GM19328 (cell line): ENCODE results near the gene PHF2.

ENCODE experiments used
- ATAC-seq: cut with Tn5 transposase; IDR thresholded peaks from one replicate; pipeline ENCODE4 v1.9.1; 2021; ENCODE audit warnings: mild to moderate bottlenecking, moderate library complexity; ENCODE audit not compliant: unreplicated experiment

Gene PHF2

DNA sequence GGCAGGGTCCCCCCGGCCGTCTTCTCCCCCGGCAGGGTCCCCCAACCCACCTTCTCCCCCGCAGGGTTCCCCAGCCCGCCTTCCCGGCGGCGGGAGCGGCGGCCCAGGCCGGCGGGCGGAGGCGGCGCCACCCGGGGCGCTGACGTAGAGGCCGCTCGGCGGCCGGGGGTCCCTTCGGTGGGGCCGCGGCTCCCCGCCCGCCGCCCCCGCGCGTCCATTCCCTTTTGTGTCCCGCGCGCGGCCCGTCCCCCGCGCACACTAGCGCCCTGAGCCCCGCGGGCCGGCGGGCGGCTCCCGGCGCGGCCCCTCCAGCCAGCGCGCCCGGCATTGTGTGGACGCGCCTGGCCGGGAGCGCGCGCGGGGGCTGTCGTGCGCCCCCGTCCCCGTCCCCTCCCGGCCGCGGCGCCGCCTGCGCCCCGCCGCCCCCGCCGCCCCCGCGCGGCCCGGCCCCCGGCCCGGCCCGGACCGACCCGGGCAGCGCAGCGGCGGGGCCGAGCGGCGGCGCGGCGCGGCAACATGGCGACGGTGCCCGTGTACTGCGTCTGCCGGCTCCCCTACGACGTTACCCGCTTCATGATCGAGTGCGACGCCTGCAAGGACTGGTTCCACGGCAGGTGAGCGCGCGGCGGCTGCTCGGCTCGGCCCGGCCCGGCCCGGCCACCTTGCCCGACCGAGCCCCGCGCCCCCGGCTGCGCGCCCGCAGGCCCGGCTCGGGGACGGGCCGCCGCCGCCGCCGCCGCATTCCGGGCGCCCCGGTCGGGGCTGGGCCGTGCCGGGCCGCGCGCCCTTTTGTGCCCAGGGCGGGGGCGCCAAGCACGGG is at the start of gene PHF2:
Gene PHF2, plus strand, starts transcription at position 327 of the 820 bp plus-strand sequence. Its CDS starts 190 bp downstream, at position 517.
- peak; percentile 42 for ATAC-seq

DNA sequence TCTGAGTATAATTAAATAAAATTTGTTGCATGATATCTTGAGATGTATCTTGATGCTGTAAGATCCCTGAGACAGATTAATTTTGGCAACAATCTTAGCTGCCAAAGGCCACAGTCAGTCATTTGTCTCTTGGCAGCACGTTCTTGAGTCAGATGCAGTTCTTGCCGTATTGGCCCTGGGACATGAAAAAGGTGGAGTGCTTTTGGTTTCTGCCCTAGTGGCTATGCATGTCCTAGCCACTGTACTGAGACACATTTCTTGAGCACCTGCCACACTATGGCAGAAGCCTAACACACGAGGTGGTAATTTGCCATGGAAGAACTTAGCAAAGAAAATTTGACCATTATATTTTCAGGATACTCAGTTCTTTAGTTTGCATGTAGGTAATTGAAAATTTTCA is 45.0 kb upstream of the PHF2 start:
- ATAC-seq: no peak

DNA sequence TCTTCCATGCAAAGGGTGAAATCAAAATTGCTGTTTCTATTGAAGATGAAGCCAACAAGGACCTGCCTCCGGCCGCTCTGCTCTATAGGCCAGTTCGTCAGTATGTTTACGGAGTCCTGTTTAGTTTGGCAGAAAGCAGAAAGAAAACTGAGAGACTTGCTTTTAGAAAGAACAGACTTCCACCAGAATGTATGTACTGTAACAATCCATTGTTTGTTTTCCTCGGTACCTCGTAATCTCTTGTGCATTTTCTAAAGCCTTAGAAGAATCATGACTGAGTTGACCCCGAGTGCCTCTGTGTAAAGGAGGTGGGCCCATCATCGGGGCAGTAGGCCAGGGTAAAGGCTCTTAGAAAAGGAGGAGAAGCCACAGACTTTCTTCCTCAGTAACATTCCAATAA is 44.2 kb upstream of the PHF2 start:
- no peak for ATAC-seq

DNA sequence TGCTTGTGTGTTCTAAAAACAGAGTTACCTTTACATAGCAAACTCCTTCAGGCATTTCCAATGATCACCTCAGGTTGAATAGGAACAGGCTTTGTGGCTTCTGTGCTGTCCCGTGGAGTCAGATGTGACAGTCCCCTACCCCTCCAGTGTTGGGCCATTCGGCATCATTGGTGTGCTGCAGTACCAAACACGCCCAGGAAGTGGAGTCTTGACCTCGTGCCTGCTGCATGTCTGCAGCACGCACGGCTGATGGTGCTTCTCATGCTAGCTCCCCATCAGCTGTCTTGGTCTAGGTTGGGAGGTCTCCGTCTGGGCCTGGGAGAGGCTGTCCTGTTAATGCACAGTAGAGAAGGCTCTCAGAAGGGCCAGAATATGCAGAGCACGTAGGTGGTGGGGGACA is 42.5 kb upstream of the PHF2 start:
- ATAC-seq: no peak

DNA sequence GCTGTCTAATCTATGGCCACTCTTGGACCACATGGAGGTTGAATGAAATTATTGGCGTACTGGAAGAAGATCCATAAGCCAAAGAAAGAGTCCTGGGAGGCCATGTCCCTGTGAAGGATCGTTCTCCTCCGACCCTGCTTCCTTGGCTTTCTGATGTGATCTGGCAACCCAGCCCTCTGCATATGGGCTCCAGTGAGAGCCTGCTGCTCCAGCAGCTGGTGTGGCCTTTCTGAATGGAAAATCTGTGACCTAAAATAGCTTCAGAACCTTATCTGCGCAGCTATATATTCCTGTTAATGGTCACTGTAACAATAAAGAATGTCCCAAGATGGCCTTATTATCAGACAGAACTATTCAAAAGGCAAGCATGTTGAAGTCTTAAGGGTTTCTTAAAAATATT is 40.2 kb upstream of the PHF2 start:
- no peak for ATAC-seq

DNA sequence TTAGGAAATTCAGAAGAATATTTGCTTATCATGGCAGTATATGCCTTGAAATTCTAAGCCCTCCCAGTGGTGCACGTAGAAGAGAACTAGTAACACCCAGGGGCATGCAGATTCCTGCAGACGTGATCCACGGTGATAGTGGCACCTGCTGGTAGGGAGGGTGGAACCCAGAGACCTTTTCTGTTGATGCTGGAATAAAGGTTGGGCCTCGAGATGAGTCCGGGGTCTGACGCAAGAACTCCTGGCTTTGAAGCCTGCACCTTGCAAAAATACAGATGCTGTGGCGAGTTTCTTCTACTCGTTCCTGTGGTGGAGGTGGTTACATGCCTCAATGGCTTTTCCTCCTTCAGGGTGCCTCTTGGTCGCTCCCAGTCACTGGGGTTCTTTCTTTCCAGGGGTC is 39.5 kb upstream of the PHF2 start:
- no peak for ATAC-seq

DNA sequence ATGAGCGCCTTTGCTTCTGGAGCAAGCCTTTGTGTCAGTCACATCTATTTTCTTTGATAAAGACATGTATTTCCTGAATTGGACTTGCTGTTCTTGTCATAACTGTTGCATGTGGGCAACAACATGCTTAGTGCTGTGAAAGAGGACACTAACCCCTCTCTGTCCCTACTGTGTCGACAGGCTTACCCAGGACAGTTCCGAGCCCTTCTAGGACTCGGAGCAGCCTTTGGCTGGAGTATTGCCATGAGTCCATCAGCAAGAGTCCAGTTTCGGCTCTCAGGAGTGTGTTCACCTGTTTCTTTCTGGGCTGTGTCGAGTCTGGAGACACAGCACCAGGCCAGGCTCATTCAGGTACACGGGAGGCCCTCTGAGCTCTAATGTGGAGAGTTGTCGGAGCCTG is 36.1 kb upstream of the PHF2 start:
- no peak for ATAC-seq

DNA sequence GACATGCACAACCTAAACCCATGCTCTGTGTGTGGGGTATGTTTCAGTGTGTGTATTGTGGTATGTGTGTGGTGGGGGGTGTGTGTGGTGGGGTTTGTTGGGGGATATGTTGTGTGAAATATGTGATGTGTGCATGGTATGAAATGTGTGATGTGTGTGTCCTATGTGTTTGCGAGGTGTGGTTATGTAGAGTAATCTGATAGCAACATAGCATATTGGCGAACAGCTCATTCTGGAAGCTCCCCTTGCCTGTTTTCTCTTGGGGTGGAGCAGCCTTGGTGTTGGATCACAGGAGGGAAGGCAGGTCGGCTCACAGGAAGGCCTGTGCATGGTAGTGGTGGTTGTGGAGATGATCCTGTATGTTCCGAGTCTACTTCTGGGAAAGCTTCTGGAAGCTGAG is 35.4 kb upstream of the PHF2 start:
- no peak for ATAC-seq

DNA sequence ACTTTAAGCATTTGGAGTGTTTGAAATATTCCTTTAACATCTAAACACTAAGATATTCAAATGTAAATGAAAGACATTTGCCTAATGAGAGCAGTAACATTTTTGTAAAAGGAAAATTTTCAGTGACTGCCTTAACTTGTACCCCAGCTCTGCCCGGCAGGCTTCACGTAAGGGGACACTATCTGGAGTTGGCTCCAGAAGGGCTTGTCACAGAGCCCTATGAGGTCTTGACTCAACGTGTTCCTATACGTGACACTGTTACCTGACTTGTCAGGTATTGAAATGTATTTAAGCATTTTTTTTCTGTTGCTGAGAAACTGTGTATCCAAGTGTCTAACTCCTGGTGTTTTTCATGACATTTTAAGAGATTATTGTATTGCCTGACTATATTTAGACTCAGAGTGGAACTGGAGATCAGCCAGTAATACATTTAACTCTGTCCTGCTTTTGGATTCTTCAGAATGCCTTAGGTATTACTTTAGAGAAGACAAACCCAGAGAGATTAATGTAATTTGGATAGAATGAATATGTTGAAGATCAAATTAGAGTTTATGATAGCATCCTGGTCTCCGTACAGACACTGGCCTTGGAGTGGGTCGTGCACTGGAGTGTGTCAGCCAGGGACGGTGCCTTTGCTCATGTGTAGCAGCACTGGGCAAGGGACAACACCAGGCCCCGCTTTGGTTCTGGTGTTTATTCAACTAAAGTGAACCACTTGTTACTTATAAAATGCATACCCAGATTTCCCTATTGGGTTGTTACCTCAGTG is 34.6 kb upstream of the PHF2 start:
- ATAC-seq: no peak

DNA sequence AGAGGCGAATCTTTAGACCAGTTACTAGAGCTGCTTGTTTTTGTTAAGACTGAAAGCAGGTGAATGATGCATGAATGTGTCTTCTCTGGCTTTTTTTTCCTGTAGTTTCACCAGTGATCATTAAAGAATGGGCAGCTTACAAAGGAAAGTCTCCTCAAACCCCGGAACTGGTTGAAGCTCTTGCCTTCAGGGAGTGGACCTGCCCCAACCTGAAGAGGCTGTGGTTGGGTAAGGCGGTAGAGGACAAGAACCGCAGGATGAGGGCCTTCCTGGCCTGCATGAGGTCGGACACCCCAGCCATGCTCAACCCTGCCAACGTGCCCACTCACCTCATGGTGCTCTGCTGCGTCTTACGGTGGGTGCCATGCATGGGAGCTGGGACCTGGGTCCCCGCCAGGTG is 33.3 kb upstream of the PHF2 start:
- no peak for ATAC-seq

DNA sequence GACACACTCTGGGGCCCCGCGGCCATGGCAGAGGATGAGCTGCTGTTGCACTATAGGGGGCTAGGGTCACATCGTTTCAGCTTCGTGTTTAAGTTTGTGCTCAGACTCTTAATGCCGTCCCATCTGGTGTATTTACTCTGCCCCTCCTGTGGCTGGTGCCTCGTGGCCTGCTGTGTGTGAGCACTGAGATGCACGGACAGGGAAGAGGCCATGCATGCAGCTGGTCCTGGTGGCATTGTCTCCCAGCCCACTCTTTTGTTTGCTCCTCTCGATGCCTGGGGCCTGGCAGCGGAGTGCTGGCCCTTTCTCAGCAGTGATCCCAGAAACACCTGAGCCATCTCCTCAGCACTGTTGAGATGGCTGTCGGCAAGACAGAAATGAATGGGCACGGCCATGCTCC is 30.0 kb upstream of the PHF2 start:
- ATAC-seq: no peak

DNA sequence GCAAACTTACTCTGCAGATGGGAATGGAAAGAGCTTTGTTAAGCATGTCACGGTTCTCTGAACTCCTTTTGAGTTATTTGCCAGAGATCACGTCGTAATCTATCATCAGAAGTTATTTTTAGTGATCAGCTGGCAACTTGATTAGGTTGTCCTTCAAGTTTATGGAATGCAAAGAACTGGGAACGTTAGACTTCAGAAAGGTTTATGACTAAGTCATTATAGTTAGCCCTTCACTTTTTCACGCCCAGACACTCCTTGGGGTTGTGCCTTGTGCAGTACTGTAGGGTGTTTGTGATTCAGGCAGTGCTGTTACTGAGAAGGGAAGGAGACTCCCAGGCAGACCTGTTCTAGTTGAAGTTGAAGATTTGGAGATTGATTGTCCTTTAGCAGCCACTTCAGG is 26.8 kb upstream of the PHF2 start:
- no peak for ATAC-seq

DNA sequence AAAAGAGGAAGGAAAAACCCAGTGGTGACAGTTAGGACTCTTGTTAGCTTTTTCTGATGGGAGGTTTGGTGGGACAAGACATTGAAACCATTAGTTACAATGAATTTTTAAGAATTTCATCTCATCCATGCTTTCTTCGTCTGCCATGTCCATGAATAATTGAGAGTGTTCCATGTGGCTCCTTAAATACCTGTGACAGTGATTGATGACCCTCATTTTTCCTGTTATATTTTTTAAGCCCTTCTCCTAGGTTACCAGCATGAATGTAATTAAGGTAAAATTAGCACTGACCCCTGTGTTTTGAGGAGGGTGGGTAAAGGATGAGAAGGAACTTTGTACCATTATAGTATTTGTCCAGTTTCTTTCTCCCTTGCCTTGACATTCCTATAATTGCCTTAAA is 23.5 kb upstream of the PHF2 start:
- ATAC-seq: no peak

DNA sequence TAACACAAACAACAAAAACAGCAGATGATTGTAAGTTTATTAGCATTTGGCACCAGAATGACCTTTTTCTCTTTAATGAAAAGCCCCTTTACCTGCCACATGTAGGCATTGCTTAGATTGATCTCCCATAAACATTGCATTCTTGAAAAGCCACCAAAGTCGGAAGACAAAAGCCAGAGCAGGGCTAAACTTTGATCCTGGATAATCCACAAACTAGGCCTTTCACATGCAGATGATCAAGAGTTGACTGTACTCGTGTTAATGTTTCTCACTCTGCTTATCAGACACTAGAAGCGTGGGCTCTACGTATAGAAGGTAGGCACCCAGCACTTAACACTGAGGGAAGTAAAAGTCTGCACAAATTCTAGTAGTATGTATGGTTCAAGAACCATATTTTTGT is 21.0 kb upstream of the PHF2 start:
- ATAC-seq: no peak

DNA sequence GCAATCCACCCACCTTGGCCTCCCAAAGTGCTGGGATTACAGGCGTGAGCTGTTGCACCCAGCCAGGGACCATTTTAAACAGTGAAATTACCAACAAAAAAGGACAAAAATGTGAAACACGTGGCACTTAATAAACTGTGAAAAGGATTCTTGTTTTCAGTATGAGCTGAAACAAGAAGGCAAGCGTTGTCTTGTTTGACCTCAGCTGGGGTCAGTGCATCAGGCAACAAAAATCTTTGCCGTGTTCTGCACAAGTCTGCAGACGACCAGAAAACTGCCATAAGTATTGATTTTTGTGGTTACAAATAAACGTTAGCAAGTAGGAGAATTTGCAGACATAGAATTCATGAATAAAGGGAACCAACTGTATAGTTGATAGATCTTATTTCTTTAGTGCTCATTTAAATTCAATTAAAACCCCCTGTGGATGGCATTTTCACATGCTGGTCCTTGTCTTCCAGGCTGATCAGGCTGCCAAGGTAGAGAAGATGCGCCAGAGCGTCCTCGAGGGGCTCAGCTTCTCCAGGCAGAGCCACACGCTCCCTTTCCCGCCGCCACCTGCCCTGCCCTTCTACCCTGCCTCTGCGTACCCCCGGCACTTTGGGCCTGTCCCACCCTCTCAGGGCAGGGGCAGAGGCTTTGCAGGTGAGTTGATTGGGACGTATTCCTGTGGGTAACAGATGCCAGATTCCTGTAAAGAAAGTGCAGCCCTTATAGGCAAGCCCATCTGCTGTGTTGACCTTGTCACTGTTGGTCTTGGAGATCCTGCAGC is 18.8 kb upstream of the PHF2 start:
- no peak for ATAC-seq

DNA sequence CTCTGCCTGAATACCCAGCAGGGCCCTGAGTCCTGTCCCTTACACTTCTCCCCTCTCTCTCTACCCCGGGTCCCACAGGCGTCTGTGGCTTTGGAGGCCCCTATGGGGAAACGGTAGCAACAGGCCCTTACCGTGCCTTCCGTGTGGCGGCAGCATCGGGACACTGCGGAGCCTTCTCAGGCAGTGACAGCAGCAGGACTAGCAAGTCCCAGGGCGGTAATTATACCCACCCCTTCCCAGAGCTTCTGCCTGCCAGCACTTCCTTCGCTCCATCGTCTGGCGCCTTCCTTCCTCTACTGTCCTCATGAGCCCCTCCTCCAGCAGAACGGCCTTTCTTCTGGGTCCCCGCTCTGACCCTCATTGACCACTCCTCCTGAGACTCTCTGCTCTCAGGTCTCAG is 17.9 kb upstream of the PHF2 start:
- no peak for ATAC-seq

DNA sequence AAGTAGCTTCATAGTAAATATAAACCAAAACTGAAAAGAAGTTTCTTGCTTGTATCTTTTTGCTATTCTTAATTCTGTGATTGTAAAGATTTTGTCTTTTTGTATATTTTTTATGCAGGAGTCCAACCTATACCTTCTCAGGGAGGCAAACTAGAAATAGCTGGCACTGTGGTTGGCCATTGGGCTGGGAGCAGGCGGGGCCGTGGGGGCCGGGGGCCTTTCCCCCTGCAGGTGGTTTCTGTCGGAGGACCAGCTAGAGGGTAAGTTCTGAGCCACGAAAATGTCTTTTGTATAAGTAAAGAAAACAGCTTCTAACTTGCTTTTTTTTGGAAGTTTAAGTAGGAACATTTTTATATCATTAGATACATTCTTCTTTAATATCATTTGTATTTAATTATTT is 15.4 kb upstream of the PHF2 start:
- no peak for ATAC-seq

DNA sequence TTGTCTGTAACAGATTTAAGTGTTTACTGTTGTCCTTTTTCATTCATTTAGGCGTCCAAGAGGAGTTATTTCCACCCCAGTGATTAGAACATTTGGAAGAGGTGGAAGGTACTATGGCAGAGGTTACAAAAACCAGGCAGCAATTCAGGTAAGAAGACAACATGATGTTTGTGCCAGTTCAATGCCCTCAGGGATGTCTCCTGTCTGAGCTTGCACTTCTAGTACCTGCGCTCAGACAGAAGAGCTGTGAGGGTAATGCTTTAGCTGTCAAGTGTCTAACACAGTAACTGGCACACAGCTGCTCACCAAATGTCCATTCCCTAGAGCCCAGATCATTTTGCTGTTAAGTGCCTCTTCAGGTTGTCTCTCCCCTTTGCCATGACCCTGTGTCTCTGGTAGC is 14.2 kb upstream of the PHF2 start:
- ATAC-seq: no peak

DNA sequence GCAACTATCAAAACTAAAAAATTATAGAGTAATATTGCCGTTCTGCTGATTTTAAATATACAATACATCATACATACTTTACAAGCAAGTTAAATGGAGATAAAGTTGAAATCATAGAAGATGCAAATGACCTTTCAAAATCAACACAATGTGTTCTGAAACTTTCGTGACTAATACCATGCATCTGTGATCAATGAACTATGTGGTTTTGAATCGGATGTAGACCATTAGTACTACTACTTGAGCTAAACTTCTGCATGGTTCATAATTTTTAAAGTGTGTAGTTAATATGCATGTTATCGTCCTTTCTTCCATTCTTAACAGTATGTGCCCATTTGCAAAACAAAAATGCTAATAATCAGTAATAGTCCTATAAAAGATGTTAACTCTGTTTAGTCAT is 11.3 kb upstream of the PHF2 start:
- ATAC-seq: no peak

DNA sequence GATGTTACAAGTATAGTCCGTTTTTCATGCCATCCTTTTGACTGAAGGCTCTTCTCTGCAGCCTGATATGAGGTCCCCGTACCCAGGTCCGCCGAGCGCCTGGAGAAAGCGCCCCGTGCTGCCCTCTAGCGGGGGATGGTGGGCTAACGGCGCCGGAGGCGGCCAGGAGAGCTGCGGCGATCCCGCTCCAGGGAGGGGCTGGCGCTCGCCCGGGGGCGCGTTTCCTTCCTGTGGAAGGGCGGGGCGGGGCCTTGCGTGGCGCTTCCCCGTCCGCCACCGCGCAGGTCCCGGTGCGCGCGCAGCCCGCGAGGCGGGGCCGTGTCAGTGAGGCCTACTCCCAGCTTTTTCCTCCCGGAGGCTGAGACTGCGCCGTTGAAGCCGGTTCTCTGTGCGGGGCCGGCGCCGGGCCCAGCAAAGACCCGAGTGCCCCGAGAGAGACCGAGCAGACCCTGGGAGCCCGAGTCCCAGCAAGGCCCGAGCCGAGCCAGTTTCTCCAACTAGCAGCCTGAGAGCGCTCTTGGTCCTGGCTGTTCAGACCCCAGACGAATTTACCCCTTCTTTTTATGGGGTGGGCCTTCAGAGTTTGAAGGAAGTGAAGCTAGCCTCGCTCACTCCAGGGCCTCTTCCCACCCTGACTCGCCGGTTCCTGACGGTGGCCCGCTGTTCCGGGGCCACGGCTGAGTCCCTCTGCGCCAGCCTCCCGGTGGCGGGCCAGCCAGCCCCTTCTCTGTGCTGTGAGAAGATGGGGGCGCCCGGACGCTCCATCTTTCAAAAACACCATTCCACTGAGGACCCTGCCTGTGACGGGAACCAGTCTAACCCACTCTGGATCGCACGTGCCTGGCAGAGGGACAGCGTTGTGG is 9.7 kb upstream of the PHF2 start:
- peak; percentile 84 for ATAC-seq
